Stimulated activated CD4-positive, alpha-beta T cell treated with anti-CD3 and anti-CD28 coated beads, TNF-alpha, amount 100 ng/mL, for 4 hours (primary cell): ENCODE measurements around the gene EHMT1.

Source experiments
- DNase-seq, 3 experiments: peaks; one replicate each; pipeline ENCODE4 v3.0.0-alpha.2; 2020; ENCODE audit warnings: low read depth in 3 of 3

The EHMT1 gene

GRCh38 chr9:137739371-137740309, 120.8 kb downstream of the EHMT1 start:
- DNase-seq: no peak

- no peak for DNase-seq
Measured at GRCh38 chr9:137740312-137740711, 121.5 kb downstream of the EHMT1 start.

GRCh38 chr9:137741330-137741729, 122.5 kb downstream of the EHMT1 start:
- DNase-seq: no peak

- DNase-seq: no peak
Measured at GRCh38 chr9:137742698-137743097, 123.9 kb downstream of the EHMT1 start.

GRCh38 chr9:137743695-137744094, 124.9 kb downstream of the EHMT1 start:
- no peak for DNase-seq

GRCh38 chr9:137744632-137745183, 125.9 kb downstream of the EHMT1 start:
- DNase-seq: no peak

- no peak for DNase-seq
Measured at GRCh38 chr9:137745541-137745991, 126.8 kb downstream of the EHMT1 start.

GRCh38 chr9:137748311-137748710, 129.5 kb downstream of the EHMT1 start:
- no peak for DNase-seq

GRCh38 chr9:137748741-137749140, 129.9 kb downstream of the EHMT1 start:
- no peak for DNase-seq

- no peak for DNase-seq
Measured at GRCh38 chr9:137749511-137749910, 130.7 kb downstream of the EHMT1 start.

GRCh38 chr9:137750007-137750406, 131.2 kb downstream of the EHMT1 start:
- DNase-seq: no peak

- DNase-seq: no peak
Measured at GRCh38 chr9:137750566-137750965, 131.8 kb downstream of the EHMT1 start.

- no peak for DNase-seq
Measured at GRCh38 chr9:137751616-137752015, 132.8 kb downstream of the EHMT1 start.

- no peak for DNase-seq
Measured at GRCh38 chr9:137752426-137752825, 133.6 kb downstream of the EHMT1 start.

- DNase-seq: no peak
Measured at GRCh38 chr9:137753192-137753765, 134.5 kb downstream of the EHMT1 start.

- no peak for DNase-seq
Measured at GRCh38 chr9:137755261-137755927, 136.6 kb downstream of the EHMT1 start.

GRCh38 chr9:137756045-137756744, 137.4 kb downstream of the EHMT1 start:
- DNase-seq: no peak

GRCh38 chr9:137757139-137757538, 138.3 kb downstream of the EHMT1 start:
- DNase-seq: no peak

- peak in 1 of 3 experiments; percentile 26 for DNase-seq
Measured at GRCh38 chr9:137757613-137758029, 138.8 kb downstream of the EHMT1 start.

GRCh38 chr9:137758067-137758466, 139.3 kb downstream of the EHMT1 start:
- DNase-seq: no peak

- no peak for DNase-seq
Measured at GRCh38 chr9:137759117-137759516, 140.3 kb downstream of the EHMT1 start.
